ENCODE measurements around the gene ZNF76.

Gene ZNF76

DNA sequence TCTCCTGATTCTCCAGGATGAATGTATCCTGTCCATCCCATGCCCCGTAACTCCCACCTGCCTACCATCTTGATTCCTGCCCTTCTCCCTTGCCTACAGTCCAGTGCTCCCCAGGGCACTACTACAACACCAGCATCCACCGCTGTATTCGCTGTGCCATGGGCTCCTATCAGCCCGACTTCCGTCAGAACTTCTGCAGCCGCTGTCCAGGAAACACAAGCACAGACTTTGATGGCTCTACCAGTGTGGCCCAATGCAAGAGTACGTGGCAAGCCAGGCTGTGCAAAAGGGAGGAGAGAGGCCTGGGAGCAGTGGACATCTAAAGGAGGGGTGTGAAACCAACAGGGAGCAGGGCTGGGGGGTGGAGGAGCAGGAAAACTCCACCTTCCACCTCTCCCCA lies 15.0 kb upstream of the ZNF76 start:
- FAIRE-seq (no peak), DNase-seq (ENCODE audit: insufficient read length, low spot score) (no peak)
- no peak for TF ChIP-seq SPI1 (IDR thresholded peaks at IDR 0.05; ENCODE audit: low read depth, low read length)
- TF ChIP-seq POLR2A (IDR thresholded peaks at IDR 0.05; ENCODE audit: low read depth, low read length): no peak
- no peak for TF ChIP-seq TAF1 (IDR thresholded peaks at IDR 0.05; ENCODE audit: low read depth, low read length)
- no peak for TF ChIP-seq POU2F2 (IDR thresholded peaks at IDR 0.05; ENCODE audit: low read depth, low read length)
- TF ChIP-seq PAX5 (IDR thresholded peaks at IDR 0.05; ENCODE audit: insufficient read depth, low read length, severe bottlenecking): no peak

DNA sequence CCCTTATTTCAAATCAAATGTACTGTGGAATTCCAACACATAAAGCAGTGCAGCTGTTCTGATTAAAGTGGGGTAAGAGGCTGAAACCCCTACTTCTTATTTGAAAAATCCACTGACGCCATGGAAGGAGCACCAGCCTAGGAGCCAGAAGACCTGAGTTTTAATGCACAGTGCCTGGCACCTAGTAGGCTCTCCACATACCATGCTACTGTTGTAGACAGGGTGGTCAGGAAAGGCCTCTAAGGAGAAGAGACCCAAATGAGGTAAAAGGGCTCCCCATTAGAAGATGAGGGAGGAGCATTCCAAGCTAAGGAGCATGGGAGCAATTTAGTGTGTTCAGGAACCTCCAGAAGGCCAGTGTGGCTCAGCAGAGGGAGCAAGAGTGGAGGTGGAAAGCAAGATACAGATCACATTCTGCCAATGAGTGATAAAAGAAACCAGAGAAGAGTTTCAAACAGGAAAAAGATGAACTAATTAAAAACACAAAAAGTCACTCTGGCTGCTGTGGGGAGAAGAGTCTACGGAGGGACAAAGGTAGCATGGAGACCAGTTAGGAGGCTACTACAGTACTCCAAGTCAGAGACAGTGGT lies 11.8 kb upstream of the ZNF76 start:
- FAIRE-seq (no peak), DNase-seq (ENCODE audit: insufficient read length, low spot score) (no peak)

DNA sequence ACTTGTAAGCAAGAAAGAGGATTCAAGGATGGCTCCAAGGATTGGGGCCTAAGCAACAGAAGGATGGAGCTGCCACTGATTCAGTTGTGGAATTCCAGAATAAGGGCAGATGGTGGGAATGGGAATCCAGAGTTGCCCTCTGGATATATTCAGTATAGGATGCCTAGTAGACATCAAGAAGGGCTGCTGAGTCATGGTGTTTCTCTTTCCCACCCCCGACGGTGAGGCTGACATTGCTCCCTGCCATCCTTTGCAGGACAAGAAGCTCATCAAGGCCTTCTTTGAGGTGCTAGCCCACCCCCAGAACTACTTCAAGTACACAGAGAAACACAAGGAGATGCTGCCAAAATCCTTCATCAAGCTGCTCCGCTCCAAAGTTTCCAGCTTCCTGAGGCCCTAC lies 11.2 kb upstream of the ZNF76 start:
- FAIRE-seq: no peak
- TF ChIP-seq POU2F2 (IDR thresholded peaks at IDR 0.05; ENCODE audit: low read depth, low read length) (no peak), SPI1 (IDR thresholded peaks at IDR 0.05; ENCODE audit: low read depth, low read length) (no peak), TAF1 (IDR thresholded peaks at IDR 0.05; ENCODE audit: low read depth, low read length) (no peak), POLR2A (IDR thresholded peaks at IDR 0.05; ENCODE audit: low read depth, low read length) (no peak), POLR2AphosphoS5 (IDR thresholded peaks at IDR 0.05; ENCODE audit: low read depth, low read length) (no peak), PAX5 (IDR thresholded peaks at IDR 0.05; ENCODE audit: insufficient read depth, low read length, severe bottlenecking) (no peak)
- no peak for DNase-seq (ENCODE audit: insufficient read length, low spot score)

More for the DNA sequence above, 11.8 kb upstream of the ZNF76 start:
- TF ChIP-seq POU2F2 (IDR thresholded peaks at IDR 0.05; ENCODE audit: low read depth, low read length): no peak
- no peak for TF ChIP-seq POLR2AphosphoS5 (IDR thresholded peaks at IDR 0.05; ENCODE audit: low read depth, low read length)
- no peak for TF ChIP-seq PAX5 (IDR thresholded peaks at IDR 0.05; ENCODE audit: insufficient read depth, low read length, severe bottlenecking)
- TF ChIP-seq SPI1 (IDR thresholded peaks at IDR 0.05; ENCODE audit: low read depth, low read length): no peak
- no peak for TF ChIP-seq POLR2A (IDR thresholded peaks at IDR 0.05; ENCODE audit: low read depth, low read length)
- no peak for TF ChIP-seq TAF1 (IDR thresholded peaks at IDR 0.05; ENCODE audit: low read depth, low read length)

GRCh38 chr6:35248965-35249364 lies 10.6 kb upstream of the ZNF76 start:
- DNase-seq (ENCODE audit: insufficient read length, low spot score) (no peak), FAIRE-seq (no peak)
- TF ChIP-seq POLR2AphosphoS5 (IDR thresholded peaks at IDR 0.05; ENCODE audit: low read depth, low read length): no peak
- no peak for TF ChIP-seq POLR2A (IDR thresholded peaks at IDR 0.05; ENCODE audit: low read depth, low read length)
- TF ChIP-seq POU2F2 (IDR thresholded peaks at IDR 0.05; ENCODE audit: low read depth, low read length): no peak
- TF ChIP-seq PAX5 (IDR thresholded peaks at IDR 0.05; ENCODE audit: insufficient read depth, low read length, severe bottlenecking): no peak
- no peak for TF ChIP-seq TAF1 (IDR thresholded peaks at IDR 0.05; ENCODE audit: low read depth, low read length)
- TF ChIP-seq SPI1 (IDR thresholded peaks at IDR 0.05; ENCODE audit: low read depth, low read length): no peak

- FAIRE-seq (no peak), DNase-seq (ENCODE audit: insufficient read length, low spot score) (no peak)
- no peak for TF ChIP-seq TAF1 (IDR thresholded peaks at IDR 0.05; ENCODE audit: low read depth, low read length)
- TF ChIP-seq SPI1 (IDR thresholded peaks at IDR 0.05; ENCODE audit: low read depth, low read length): peak; percentile 46; the same call in 1 of the 2 replicates
- TF ChIP-seq POLR2AphosphoS5 (IDR thresholded peaks at IDR 0.05; ENCODE audit: low read depth, low read length): no peak
- no peak for TF ChIP-seq PAX5 (IDR thresholded peaks at IDR 0.05; ENCODE audit: insufficient read depth, low read length, severe bottlenecking)
- TF ChIP-seq POU2F2 (IDR thresholded peaks at IDR 0.05; ENCODE audit: low read depth, low read length): no peak
Measured at GRCh38 chr6:35251949-35252348, 7.6 kb upstream of the ZNF76 start.

DNA sequence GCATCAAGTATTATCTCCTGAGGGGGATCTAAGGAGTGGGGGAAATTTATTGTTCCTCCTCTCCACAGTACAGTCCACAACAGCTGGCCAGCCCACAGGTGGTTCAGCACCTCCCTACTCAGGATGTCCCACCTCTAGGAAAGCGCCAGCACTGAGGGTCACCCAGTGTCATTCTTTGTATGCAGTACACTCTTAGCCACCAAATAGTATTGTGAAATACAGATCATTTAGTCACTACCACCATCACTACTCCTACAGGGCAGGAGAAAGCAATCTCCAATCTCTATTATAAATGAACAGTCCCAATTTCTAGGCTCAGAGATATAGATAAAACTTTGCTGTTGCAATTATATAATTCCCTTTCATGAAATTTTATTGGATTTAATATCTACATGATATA lies 6.3 kb upstream of the ZNF76 start:
- DNase-seq (ENCODE audit: insufficient read length, low spot score) (no peak), FAIRE-seq (no peak)
- TF ChIP-seq POLR2AphosphoS5 (IDR thresholded peaks at IDR 0.05; ENCODE audit: low read depth, low read length) (no peak), POU2F2 (IDR thresholded peaks at IDR 0.05; ENCODE audit: low read depth, low read length) (no peak), POLR2A (IDR thresholded peaks at IDR 0.05; ENCODE audit: low read depth, low read length) (no peak), PAX5 (IDR thresholded peaks at IDR 0.05; ENCODE audit: insufficient read depth, low read length, severe bottlenecking) (no peak), TAF1 (IDR thresholded peaks at IDR 0.05; ENCODE audit: low read depth, low read length) (no peak), SPI1 (IDR thresholded peaks at IDR 0.05; ENCODE audit: low read depth, low read length) (no peak)

GRCh38 chr6:35258336-35258735 lies 1.2 kb upstream of the ZNF76 start:
- FAIRE-seq (no peak), DNase-seq (ENCODE audit: insufficient read length, low spot score) (no peak)
- TF ChIP-seq SPI1 (IDR thresholded peaks at IDR 0.05; ENCODE audit: low read depth, low read length): no peak
- TF ChIP-seq POU2F2 (IDR thresholded peaks at IDR 0.05; ENCODE audit: low read depth, low read length): no peak
- no peak for TF ChIP-seq POLR2AphosphoS5 (IDR thresholded peaks at IDR 0.05; ENCODE audit: low read depth, low read length)

- FAIRE-seq: no peak
- DNase-seq (ENCODE audit: insufficient read length, low spot score): no peak
- TF ChIP-seq TAF1 (IDR thresholded peaks at IDR 0.05; ENCODE audit: low read depth, low read length) (peak; percentile 23; the same call in 1 of the 2 replicates), SPI1 (IDR thresholded peaks at IDR 0.05; ENCODE audit: low read depth, low read length) (no peak)
Measured at GRCh38 chr6:35258858-35259193, 709 bp upstream of the ZNF76 start.

GRCh38 chr6:35259948-35260590 lies 534 bp downstream of the ZNF76 start:
- TF ChIP-seq TAF1 (IDR thresholded peaks at IDR 0.05; ENCODE audit: low read depth, low read length): no peak
- TF ChIP-seq POLR2A (IDR thresholded peaks at IDR 0.05; ENCODE audit: low read depth, low read length): no peak; the same call in 1 of the 2 replicates
- TF ChIP-seq SPI1 (IDR thresholded peaks at IDR 0.05; ENCODE audit: low read depth, low read length): no peak
- TF ChIP-seq PAX5 (IDR thresholded peaks at IDR 0.05; ENCODE audit: insufficient read depth, low read length, severe bottlenecking): no peak
- TF ChIP-seq POU2F2 (IDR thresholded peaks at IDR 0.05; ENCODE audit: low read depth, low read length): no peak
- no peak for TF ChIP-seq POLR2AphosphoS5 (IDR thresholded peaks at IDR 0.05; ENCODE audit: low read depth, low read length)
- FAIRE-seq (no peak), DNase-seq (ENCODE audit: insufficient read length, low spot score) (peak; percentile 64)

All from GM12891 (cell line).